ENCODE results near the gene CD164. TPM values are rescaled to one million over a fixed set of nuclear protein-coding genes. Genes with fewer than 3 reads are reported as not detected.

Gene CD164
- total RNA-seq, 1 donor from 2014 or later: 206 TPM

- H3K36me3 Mint-ChIP-seq (ENCODE audit: low read depth): no peaks in the 10 kb centered on the region
- H3K4me3 Mint-ChIP-seq (ENCODE audit: low read depth): no peak overlapping the region
- DNase-seq (ENCODE audit: low spot score): no peak
- H3K9me3 Mint-ChIP-seq: no peaks in the 10 kb centered on the region
- no peaks in the 10 kb centered on the region for H3K27me3 Mint-ChIP-seq (ENCODE audit: low read depth)
- H3K27ac Mint-ChIP-seq: no peak overlapping the region
- intact Hi-C loops (cut with micrococcal nuclease): no loop called here
- peaks cover 28% of the 10 kb centered on the region for H3K4me1 Mint-ChIP-seq (ENCODE audit: low read depth)
These were observed 11.1 kb upstream of the CD164 start for GRCh38 chr6:109393157-109393885.

GRCh38 chr6:109389650-109390274 lies 7.5 kb upstream of the CD164 start:
- Mint-ChIP-seq H3K27ac (no peak overlapping the region), H3K27me3 (ENCODE audit: low read depth) (peaks cover 5% of the 10 kb centered on the region), H3K9me3 (no peaks in the 10 kb centered on the region), H3K36me3 (ENCODE audit: low read depth) (no peaks in the 10 kb centered on the region), H3K4me3 (ENCODE audit: low read depth) (no peak overlapping the region), H3K4me1 (ENCODE audit: low read depth) (peaks cover 21% of the 10 kb centered on the region)
- intact Hi-C loops (cut with micrococcal nuclease): loop anchor here (10.0 kb wide), 2 partner anchors 795 to 1315 kb away; partner anchors contain the start of genes CDC40 and OSTM1
- no peak for DNase-seq (ENCODE audit: low spot score)

GRCh38 chr6:109388265-109388664 lies 6.0 kb upstream of the CD164 start:
- Mint-ChIP-seq H3K4me3 (ENCODE audit: low read depth) (no peak overlapping the region), H3K27ac (no peak overlapping the region), H3K4me1 (ENCODE audit: low read depth) (peaks cover 25% of the 10 kb centered on the region), H3K36me3 (ENCODE audit: low read depth) (no peaks in the 10 kb centered on the region), H3K27me3 (ENCODE audit: low read depth) (peaks cover 5% of the 10 kb centered on the region), H3K9me3 (no peaks in the 10 kb centered on the region)
- DNase-seq (ENCODE audit: low spot score): no peak
- intact Hi-C loops (cut with micrococcal nuclease): loop anchor here (10.0 kb wide), 2 partner anchors 797 to 1313 kb away; partner anchors contain the start of genes CDC40 and OSTM1

GRCh38 chr6:109383438-109383940 lies 1.2 kb upstream of the CD164 start:
- Mint-ChIP-seq H3K36me3 (ENCODE audit: low read depth) (peaks cover 28% of the 10 kb centered on the region), H3K4me3 (ENCODE audit: low read depth) (peak overlapping the region; percentile 98), H3K27me3 (ENCODE audit: low read depth) (peaks cover 5% of the 10 kb centered on the region), H3K9me3 (no peaks in the 10 kb centered on the region), H3K4me1 (ENCODE audit: low read depth) (peaks cover 32% of the 10 kb centered on the region), H3K27ac (peak overlapping the region; percentile 99)
- no peak for DNase-seq (ENCODE audit: low spot score)
- intact Hi-C loops (cut with micrococcal nuclease): loop anchor here (1.0 to 10.0 kb wide), 14 partner anchors 57 to 1926 kb away; partner anchors contain the start of genes ARMC2, CDC40, OSTM1 and PDSS2

GRCh38 chr6:109382576-109383437 lies 540 bp upstream of the CD164 start:
- Mint-ChIP-seq H3K4me1 (ENCODE audit: low read depth) (peaks cover 39% of the 10 kb centered on the region), H3K27me3 (ENCODE audit: low read depth) (peaks cover 3% of the 10 kb centered on the region), H3K4me3 (ENCODE audit: low read depth) (peak overlapping the region; percentile 98), H3K9me3 (no peaks in the 10 kb centered on the region), H3K27ac (peak overlapping the region; percentile 99), H3K36me3 (ENCODE audit: low read depth) (peaks cover 35% of the 10 kb centered on the region)
- intact Hi-C loops (cut with micrococcal nuclease): loop anchor here (1.0 to 10.0 kb wide), 18 partner anchors 58 to 1926 kb away; partner anchors contain the start of genes AK9, ARMC2, CDC40 and CEP57L1
- DNase-seq (ENCODE audit: low spot score): peak; percentile 92

- peaks cover 51% of the 10 kb centered on the region for H3K36me3 Mint-ChIP-seq (ENCODE audit: low read depth)
- peak overlapping the region; percentile 98 for H3K4me3 Mint-ChIP-seq (ENCODE audit: low read depth)
- peaks cover 48% of the 10 kb centered on the region for H3K4me1 Mint-ChIP-seq (ENCODE audit: low read depth)
- H3K27me3 Mint-ChIP-seq (ENCODE audit: low read depth): peaks cover 3% of the 10 kb centered on the region
- intact Hi-C loops (cut with micrococcal nuclease): loop anchor here (1.0 to 10.0 kb wide), 7 partner anchors 8 to 1924 kb away; partner anchors contain the start of genes ARMC2, CDC40, OSTM1 and PDSS2
- H3K27ac Mint-ChIP-seq: peak overlapping the region; percentile 97
- DNase-seq (ENCODE audit: low spot score): no peak
- H3K9me3 Mint-ChIP-seq: no peaks in the 10 kb centered on the region
These were observed 1.1 kb downstream of the CD164 start for GRCh38 chr6:109381061-109381746.

GRCh38 chr6:109379711-109380110 lies 2.6 kb downstream of the CD164 start:
- Mint-ChIP-seq H3K4me1 (ENCODE audit: low read depth) (peaks cover 55% of the 10 kb centered on the region), H3K27me3 (ENCODE audit: low read depth) (no peaks in the 10 kb centered on the region), H3K9me3 (no peaks in the 10 kb centered on the region), H3K27ac (peak overlapping the region; percentile 64), H3K4me3 (ENCODE audit: low read depth) (peak overlapping the region; percentile 98), H3K36me3 (ENCODE audit: low read depth) (peaks cover 65% of the 10 kb centered on the region)
- intact Hi-C loops (cut with micrococcal nuclease): loop anchor here (5.0 to 10.0 kb wide), 6 partner anchors 497 to 1922 kb away; partner anchors contain the start of genes ARMC2, CDC40, OSTM1 and PDSS2
- no peak for DNase-seq (ENCODE audit: low spot score)

- H3K36me3 Mint-ChIP-seq (ENCODE audit: low read depth): peaks cover 82% of the 10 kb centered on the region
- no peaks in the 10 kb centered on the region for H3K27me3 Mint-ChIP-seq (ENCODE audit: low read depth)
- no peak for DNase-seq (ENCODE audit: low spot score)
- H3K4me1 Mint-ChIP-seq (ENCODE audit: low read depth): peaks cover 63% of the 10 kb centered on the region
- peak overlapping the region; percentile 64 for H3K27ac Mint-ChIP-seq
- H3K4me3 Mint-ChIP-seq (ENCODE audit: low read depth): peak overlapping the region; percentile 59
- H3K9me3 Mint-ChIP-seq: no peaks in the 10 kb centered on the region
- intact Hi-C loops (cut with micrococcal nuclease): no loop called here
These were observed 4.5 kb downstream of the CD164 start for GRCh38 chr6:109377717-109378116.

- intact Hi-C loops (cut with micrococcal nuclease): no loop called here
- H3K27me3 Mint-ChIP-seq (ENCODE audit: low read depth): no peaks in the 10 kb centered on the region
- H3K27ac Mint-ChIP-seq: peak overlapping the region; percentile 89
- DNase-seq (ENCODE audit: low spot score): no peak
- H3K4me3 Mint-ChIP-seq (ENCODE audit: low read depth): peak overlapping the region; percentile 58
- H3K4me1 Mint-ChIP-seq (ENCODE audit: low read depth): peaks cover 76% of the 10 kb centered on the region
- H3K9me3 Mint-ChIP-seq: no peaks in the 10 kb centered on the region
- peaks cover 93% of the 10 kb centered on the region for H3K36me3 Mint-ChIP-seq (ENCODE audit: low read depth)
These were observed 7.9 kb downstream of the CD164 start for GRCh38 chr6:109374326-109374892.

- H3K27ac Mint-ChIP-seq: peak overlapping the region; percentile 89
These were observed 8.5 kb downstream of the CD164 start for GRCh38 chr6:109373762-109374161.

GRCh38 chr6:109373331-109373730 lies 8.9 kb downstream of the CD164 start:
- H3K4me1 Mint-ChIP-seq (ENCODE audit: low read depth): peaks cover 68% of the 10 kb centered on the region
- peak overlapping the region; percentile 75 for H3K4me3 Mint-ChIP-seq (ENCODE audit: low read depth)
- DNase-seq (ENCODE audit: low spot score): no peak
- H3K36me3 Mint-ChIP-seq (ENCODE audit: low read depth): peaks cover 93% of the 10 kb centered on the region
- intact Hi-C loops (cut with micrococcal nuclease): loop anchor here (1.0 to 2.0 kb wide), 3 partner anchors 8 to 185 kb away; no protein-coding TSS in a partner anchor
- H3K27me3 Mint-ChIP-seq (ENCODE audit: low read depth): no peaks in the 10 kb centered on the region
- no peaks in the 10 kb centered on the region for H3K9me3 Mint-ChIP-seq
- peak overlapping the region; percentile 89 for H3K27ac Mint-ChIP-seq

More at GRCh38 chr6:109373762-109374161, 8.5 kb downstream of the CD164 start:
- no peaks in the 10 kb centered on the region for H3K27me3 Mint-ChIP-seq (ENCODE audit: low read depth)
- peaks cover 71% of the 10 kb centered on the region for H3K4me1 Mint-ChIP-seq (ENCODE audit: low read depth)
- H3K4me3 Mint-ChIP-seq (ENCODE audit: low read depth): peak overlapping the region; percentile 75
- peaks cover 92% of the 10 kb centered on the region for H3K36me3 Mint-ChIP-seq (ENCODE audit: low read depth)
- no peaks in the 10 kb centered on the region for H3K9me3 Mint-ChIP-seq
- intact Hi-C loops (cut with micrococcal nuclease): loop anchor here (1.0 to 2.0 kb wide), 3 partner anchors 8 to 185 kb away; no protein-coding TSS in a partner anchor
- peak; percentile 43 for DNase-seq (ENCODE audit: low spot score)

Measured in activated T-helper 2 cell treated with anti-CD3 and anti-CD28 coated beads, Interferon-gamma antibody, Interleukin-2, Interleukin-4, amounts not matched to agents 10 μg/mL and 5 μg/mL and 100 μg/mL, durations not matched to agents 14 hours and 24 hours and 36 hours (primary cell).